Measurements from ENCODE around the gene SOX15. TPM values are rescaled to one million over a fixed set of nuclear protein-coding genes. Genes with fewer than 3 reads are reported as not detected.

Gene SOX15
- total and polyA plus RNA-seq, 2 of the 13 experiments (the other 11 are each of a cell fraction or from before 2014, with no cell fraction given) = 0.07 to 0.18 TPM

- TF ChIP-seq AHR (CRISPR knock-in tag; IDR thresholded peaks at IDR 0.05) = peak; percentile 71; the same call in 1 of the 2 replicates
- peak; percentile 29; the same call in 1 of the 2 replicates for TF ChIP-seq IKZF5 (CRISPR knock-in tag; IDR thresholded peaks at IDR 0.05)
- TF ChIP-seq ZNF234 (CRISPR knock-in tag; conservative IDR thresholded peaks at IDR 0.05) = 0 out of 2 replicates have a peak, but pooled peaks have one; percentile 35
- TF ChIP-seq, protein P1, sequence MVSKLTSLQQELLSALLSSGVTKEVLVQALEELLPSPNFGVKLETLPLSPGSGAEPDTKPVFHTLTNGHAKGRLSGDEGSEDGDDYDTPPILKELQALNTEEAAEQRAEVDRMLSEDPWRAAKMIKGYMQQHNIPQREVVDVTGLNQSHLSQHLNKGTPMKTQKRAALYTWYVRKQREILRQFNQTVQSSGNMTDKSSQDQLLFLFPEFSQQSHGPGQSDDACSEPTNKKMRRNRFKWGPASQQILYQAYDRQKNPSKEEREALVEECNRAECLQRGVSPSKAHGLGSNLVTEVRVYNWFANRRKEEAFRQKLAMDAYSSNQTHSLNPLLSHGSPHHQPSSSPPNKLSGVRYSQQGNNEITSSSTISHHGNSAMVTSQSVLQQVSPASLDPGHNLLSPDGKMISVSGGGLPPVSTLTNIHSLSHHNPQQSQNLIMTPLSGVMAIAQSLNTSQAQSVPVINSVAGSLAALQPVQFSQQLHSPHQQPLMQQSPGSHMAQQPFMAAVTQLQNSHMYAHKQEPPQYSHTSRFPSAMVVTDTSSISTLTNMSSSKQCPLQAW (CRISPR knock-in tag; IDR thresholded peaks at IDR 0.05) = 0 out of 2 replicates have a peak, but pooled peaks have one; percentile 18
- TF ChIP-seq, protein P2, sequence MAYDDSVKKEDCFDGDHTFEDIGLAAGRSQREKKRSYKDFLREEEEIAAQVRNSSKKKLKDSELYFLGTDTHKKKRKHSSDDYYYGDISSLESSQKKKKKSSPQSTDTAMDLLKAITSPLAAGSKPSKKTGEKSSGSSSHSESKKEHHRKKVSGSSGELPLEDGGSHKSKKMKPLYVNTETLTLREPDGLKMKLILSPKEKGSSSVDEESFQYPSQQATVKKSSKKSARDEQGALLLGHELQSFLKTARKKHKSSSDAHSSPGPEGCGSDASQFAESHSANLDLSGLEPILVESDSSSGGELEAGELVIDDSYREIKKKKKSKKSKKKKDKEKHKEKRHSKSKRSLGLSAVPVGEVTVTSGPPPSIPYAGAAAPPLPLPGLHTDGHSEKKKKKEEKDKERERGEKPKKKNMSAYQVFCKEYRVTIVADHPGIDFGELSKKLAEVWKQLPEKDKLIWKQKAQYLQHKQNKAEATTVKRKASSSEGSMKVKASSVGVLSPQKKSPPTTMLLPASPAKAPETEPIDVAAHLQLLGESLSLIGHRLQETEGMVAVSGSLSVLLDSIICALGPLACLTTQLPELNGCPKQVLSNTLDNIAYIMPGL (CRISPR knock-in tag; IDR thresholded peaks at IDR 0.05; ENCODE audit: borderline replicate concordance in 1 of 2, low read depth in 1 of 2) = peak in 1 of 2 experiments; percentile 70; a peak in 2 of 4 replicates
- no peak for TF ChIP-seq ZFP41 (CRISPR knock-in tag; IDR thresholded peaks at IDR 0.05; ENCODE audit: borderline replicate concordance)
- 0 out of 2 replicates have a peak, but pooled peaks have one; percentile 53 for TF ChIP-seq ZBTB7A (CRISPR knock-in tag; IDR thresholded peaks at IDR 0.05)
- TF ChIP-seq HES4 (CRISPR knock-in tag; IDR thresholded peaks at IDR 0.05; ENCODE audit: borderline replicate concordance) = no peak
- TF ChIP-seq GABPA (IDR thresholded peaks at IDR 0.05; ENCODE audit: low read depth, low read length) = no peak
- 0 out of 2 replicates have a peak, but pooled peaks have one; percentile 23 for TF ChIP-seq GABPA (CRISPR knock-in tag; IDR thresholded peaks at IDR 0.05; ENCODE audit: low read depth)
- TF ChIP-seq ZC3H4 (CRISPR knock-in tag; IDR thresholded peaks at IDR 0.05; ENCODE audit: borderline replicate concordance) = no peak
- peak; percentile 63 for TF ChIP-seq CTCF (CRISPR knock-in tag; IDR thresholded peaks at IDR 0.05)
- peak; percentile 43; the same call in 1 of the 2 replicates for TF ChIP-seq ZC3H13 (CRISPR knock-in tag; IDR thresholded peaks at IDR 0.05)
- TF ChIP-seq KMT2B (CRISPR knock-in tag; IDR thresholded peaks at IDR 0.05) = peak; percentile 17; the same call in 1 of the 2 replicates
- TF ChIP-seq ZFY (CRISPR knock-in tag; IDR thresholded peaks at IDR 0.05) = peak; percentile 49
- TF ChIP-seq, protein P3, sequence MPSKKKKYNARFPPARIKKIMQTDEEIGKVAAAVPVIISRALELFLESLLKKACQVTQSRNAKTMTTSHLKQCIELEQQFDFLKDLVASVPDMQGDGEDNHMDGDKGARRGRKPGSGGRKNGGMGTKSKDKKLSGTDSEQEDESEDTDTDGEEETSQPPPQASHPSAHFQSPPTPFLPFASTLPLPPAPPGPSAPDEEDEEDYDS (CRISPR knock-in tag; IDR thresholded peaks at IDR 0.05) = peak; percentile 21; the same call in 1 of the 2 replicates
- 0 out of 2 replicates have a peak, but pooled peaks have one; percentile 13 for TF ChIP-seq SPEN (CRISPR knock-in tag; IDR thresholded peaks at IDR 0.05; ENCODE audit: low read depth)
- TF ChIP-seq ZFP91 (CRISPR knock-in tag; IDR thresholded peaks at IDR 0.05; ENCODE audit: borderline replicate concordance) = peak; percentile 42; the same call in 1 of the 2 replicates
- TF ChIP-seq ZNF160 (CRISPR knock-in tag; IDR thresholded peaks at IDR 0.05) = no peak
These were observed 29.5 kb downstream of the SOX15 start (continued) for GRCh38 chr17:7560172-7561027.

All from HepG2 (cell line).